Loucy (cell line): ENCODE data around the gene VPS37B.

Experiments
- CTCF ChIP-seq: fragments of 200-600 bp; sonication (generic); conservative IDR thresholded peaks from 2 replicates; pipeline ENCODE4 v1.5.1; 2014; ENCODE audit warnings: mild to moderate bottlenecking, antibody characterized with exemption, low read length
- EZH2phosphoT487 ChIP-seq: fragments of 200-600 bp; IDR thresholded peaks from 2 replicates; pipeline ENCODE4 v1.6.1; 2018; ENCODE audit warnings: antibody characterized with exemption, mild to moderate bottlenecking, moderate library complexity, borderline replicate concordance

DNA sequence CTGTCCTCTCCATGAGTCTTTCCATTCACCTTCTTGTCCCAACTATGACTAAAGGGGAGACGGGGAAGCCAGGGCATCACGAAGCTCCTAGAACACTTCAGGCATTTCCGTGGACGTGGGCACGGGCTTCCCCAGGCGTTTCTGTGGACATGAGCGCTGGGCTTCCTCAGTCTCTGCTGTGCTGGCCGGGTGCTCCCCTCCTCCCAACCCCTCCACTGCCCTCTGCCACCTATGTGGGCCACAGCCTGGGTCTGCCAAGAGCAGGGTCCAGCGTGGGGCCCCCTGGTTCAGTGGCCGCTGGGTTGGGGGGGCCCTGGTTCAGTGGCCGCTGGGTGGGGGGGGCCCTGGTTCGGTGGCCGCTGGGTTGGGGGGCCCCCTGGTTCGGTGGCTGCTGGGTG lies 45.9 kb downstream of the VPS37B start:
- no peak for TF ChIP-seq CTCF
- no peak for TF ChIP-seq EZH2phosphoT487
